ENCODE data around the gene SETD6. TPM values are rescaled to one million over a fixed set of nuclear protein-coding genes. Genes with fewer than 3 reads are reported as not detected.

SETD6 gene
- total and polyA plus RNA-seq, 2 of the 8 experiments (the other 6 are each of a cell fraction or from before 2014, with no cell fraction given), result 25.3 to 40.5 TPM

DNA sequence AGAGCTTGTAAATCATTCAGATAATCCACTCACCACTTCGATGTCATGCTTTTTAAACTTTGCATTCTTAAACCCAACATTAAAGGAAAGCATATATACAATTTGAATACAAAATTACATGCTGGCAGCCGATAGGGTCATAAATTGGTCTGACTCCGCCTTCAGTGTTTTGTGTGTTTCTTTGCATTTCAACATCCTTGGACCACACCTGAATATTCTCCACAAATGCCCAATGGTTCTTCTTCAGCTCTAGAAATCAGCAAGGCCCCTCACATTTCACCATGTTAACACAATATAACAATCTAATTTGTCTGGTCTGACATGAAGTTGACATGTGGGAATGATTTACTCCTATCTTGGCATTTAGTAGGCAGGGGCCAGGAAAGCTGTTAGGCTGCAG lies 17.1 kb downstream of the SETD6 start (continued):
- TF ChIP-seq CTCF (IDR thresholded peaks at IDR 0.05; ENCODE audit: control extremely low read depth in 1 of 3, insufficient read depth in 1 of 3, low read depth in 1 of 3, low read length in 3 of 3) (no peak), TBP (IDR thresholded peaks at IDR 0.05; ENCODE audit: low read depth, low read length) (no peak), BACH1 (IDR thresholded peaks at IDR 0.05; ENCODE audit: low read length) (no peak), SIX5 (IDR thresholded peaks at IDR 0.05; ENCODE audit: low read depth, low read length) (no peak), ATF2 (IDR thresholded peaks at IDR 0.05; ENCODE audit: low read length) (no peak)
- TF ChIP-seq, protein P1, sequence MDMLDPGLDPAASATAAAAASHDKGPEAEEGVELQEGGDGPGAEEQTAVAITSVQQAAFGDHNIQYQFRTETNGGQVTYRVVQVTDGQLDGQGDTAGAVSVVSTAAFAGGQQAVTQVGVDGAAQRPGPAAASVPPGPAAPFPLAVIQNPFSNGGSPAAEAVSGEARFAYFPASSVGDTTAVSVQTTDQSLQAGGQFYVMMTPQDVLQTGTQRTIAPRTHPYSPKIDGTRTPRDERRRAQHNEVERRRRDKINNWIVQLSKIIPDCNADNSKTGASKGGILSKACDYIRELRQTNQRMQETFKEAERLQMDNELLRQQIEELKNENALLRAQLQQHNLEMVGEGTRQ (IDR thresholded peaks at IDR 0.05; ENCODE audit: low read length), result no peak
